ENCODE data around the gene ACBD3.

The ACBD3 gene

GRCh38 chr1:226119169-226119568 lies 67.4 kb downstream of the ACBD3 start:
- TF ChIP-seq, protein P1, sequence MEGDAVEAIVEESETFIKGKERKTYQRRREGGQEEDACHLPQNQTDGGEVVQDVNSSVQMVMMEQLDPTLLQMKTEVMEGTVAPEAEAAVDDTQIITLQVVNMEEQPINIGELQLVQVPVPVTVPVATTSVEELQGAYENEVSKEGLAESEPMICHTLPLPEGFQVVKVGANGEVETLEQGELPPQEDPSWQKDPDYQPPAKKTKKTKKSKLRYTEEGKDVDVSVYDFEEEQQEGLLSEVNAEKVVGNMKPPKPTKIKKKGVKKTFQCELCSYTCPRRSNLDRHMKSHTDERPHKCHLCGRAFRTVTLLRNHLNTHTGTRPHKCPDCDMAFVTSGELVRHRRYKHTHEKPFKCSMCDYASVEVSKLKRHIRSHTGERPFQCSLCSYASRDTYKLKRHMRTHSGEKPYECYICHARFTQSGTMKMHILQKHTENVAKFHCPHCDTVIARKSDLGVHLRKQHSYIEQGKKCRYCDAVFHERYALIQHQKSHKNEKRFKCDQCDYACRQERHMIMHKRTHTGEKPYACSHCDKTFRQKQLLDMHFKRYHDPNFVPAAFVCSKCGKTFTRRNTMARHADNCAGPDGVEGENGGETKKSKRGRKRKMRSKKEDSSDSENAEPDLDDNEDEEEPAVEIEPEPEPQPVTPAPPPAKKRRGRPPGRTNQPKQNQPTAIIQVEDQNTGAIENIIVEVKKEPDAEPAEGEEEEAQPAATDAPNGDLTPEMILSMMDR (IDR thresholded peaks at IDR 0.05; ENCODE audit: low read depth, low read length, missing control alignments) = no peak
- H3K4me3 ChIP-seq (ENCODE audit: low read depth, low read length) = no peak overlapping the region
- no peak for DNase-seq (ENCODE audit: low read depth)

DNA sequence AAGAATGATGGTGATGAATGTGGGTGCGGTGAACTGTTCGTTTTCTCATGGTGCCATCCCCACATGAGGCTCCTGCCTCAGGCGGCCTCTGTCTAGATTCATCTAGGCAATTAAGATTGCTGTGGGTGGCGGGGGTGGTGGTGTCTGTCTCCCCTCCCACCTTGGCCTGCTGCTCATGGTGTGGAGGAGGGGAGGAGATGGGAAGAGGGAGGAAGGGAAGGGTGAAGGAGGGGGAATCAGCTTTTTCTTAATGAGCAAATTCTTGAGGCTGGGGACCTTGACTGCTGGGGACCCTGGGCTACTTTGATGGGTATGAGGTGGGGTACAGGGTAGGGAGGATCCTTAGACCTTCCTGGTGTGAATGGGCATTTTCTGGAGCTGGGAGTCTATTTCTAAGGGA lies 68.2 kb downstream of the ACBD3 start:
- TF ChIP-seq, protein P1 (IDR thresholded peaks at IDR 0.05; ENCODE audit: low read depth, low read length, missing control alignments) = no peak
- no peak for DNase-seq (ENCODE audit: low read depth)
- H3K4me3 ChIP-seq (ENCODE audit: low read depth, low read length) = no peak overlapping the region

- no peak overlapping the region for H3K4me3 ChIP-seq (ENCODE audit: low read depth, low read length)
- no peak for DNase-seq (ENCODE audit: low read depth)
- TF ChIP-seq, protein P1 (IDR thresholded peaks at IDR 0.05; ENCODE audit: low read depth, low read length, missing control alignments) = no peak
Observed at GRCh38 chr1:226117330-226117729, 69.2 kb downstream of the ACBD3 start.

DNA sequence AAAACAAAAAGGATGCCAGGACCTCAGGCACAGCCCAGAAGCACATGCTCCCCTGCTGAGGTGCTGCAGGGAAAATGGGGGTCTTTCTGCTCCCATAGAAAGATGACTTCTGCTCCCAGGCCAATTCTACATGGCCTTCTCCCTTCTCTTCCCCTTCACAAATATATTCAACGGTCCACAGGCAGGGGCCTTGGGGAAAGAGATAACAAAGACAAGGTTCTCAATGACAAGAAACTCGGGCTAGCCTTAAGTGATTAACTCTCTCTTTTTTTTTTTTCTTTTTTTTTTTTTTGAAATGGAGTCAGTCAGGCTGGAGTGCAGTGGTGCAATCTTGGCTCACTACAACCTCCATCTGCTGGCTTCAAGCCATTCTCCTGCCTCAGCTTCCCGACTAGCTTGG lies 69.9 kb downstream of the ACBD3 start:
- TF ChIP-seq, protein P1 (IDR thresholded peaks at IDR 0.05; ENCODE audit: low read depth, low read length, missing control alignments) = no peak
- DNase-seq (ENCODE audit: low read depth) = no peak
- H3K4me3 ChIP-seq (ENCODE audit: low read depth, low read length) = no peak overlapping the region

- TF ChIP-seq, protein P1 (IDR thresholded peaks at IDR 0.05; ENCODE audit: low read depth, low read length, missing control alignments) = no peak
- H3K4me3 ChIP-seq (ENCODE audit: low read depth, low read length) = no peak overlapping the region
- no peak for DNase-seq (ENCODE audit: low read depth)
Observed at GRCh38 chr1:226112626-226113025, 73.9 kb downstream of the ACBD3 start.

DNA sequence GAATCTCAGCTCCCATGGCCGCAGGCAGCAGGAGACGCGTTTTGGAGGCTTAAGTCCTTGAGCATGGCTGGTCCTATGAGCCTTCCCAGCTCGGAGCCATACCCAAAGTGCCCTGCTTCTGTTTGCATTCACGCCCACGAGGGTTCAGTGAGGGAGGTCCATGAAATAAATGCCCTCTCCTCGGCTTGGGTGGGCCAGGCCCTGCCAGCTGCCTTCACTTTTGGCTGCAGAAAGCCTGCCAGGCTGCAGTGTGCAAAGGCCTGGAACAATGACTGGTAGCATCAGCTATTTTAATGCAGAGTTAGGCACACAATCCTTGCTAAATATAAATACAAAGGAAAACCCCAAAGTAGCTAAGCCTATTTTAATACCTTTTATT lies 74.7 kb downstream of the ACBD3 start:
- H3K4me3 ChIP-seq (ENCODE audit: low read depth, low read length) = no peak overlapping the region
- no peak for DNase-seq (ENCODE audit: low read depth)
- TF ChIP-seq, protein P1 (IDR thresholded peaks at IDR 0.05; ENCODE audit: low read depth, low read length, missing control alignments) = no peak

- no peak for DNase-seq (ENCODE audit: low read depth)
- TF ChIP-seq, protein P1 (IDR thresholded peaks at IDR 0.05; ENCODE audit: low read depth, low read length, missing control alignments) = no peak
- H3K4me3 ChIP-seq (ENCODE audit: low read depth, low read length) = peak overlapping the region; percentile 61
Observed at GRCh38 chr1:226111098-226111882, 75.3 kb downstream of the ACBD3 start.
